Measurements from ENCODE around the gene CPXM2.

CPXM2 gene

DNA sequence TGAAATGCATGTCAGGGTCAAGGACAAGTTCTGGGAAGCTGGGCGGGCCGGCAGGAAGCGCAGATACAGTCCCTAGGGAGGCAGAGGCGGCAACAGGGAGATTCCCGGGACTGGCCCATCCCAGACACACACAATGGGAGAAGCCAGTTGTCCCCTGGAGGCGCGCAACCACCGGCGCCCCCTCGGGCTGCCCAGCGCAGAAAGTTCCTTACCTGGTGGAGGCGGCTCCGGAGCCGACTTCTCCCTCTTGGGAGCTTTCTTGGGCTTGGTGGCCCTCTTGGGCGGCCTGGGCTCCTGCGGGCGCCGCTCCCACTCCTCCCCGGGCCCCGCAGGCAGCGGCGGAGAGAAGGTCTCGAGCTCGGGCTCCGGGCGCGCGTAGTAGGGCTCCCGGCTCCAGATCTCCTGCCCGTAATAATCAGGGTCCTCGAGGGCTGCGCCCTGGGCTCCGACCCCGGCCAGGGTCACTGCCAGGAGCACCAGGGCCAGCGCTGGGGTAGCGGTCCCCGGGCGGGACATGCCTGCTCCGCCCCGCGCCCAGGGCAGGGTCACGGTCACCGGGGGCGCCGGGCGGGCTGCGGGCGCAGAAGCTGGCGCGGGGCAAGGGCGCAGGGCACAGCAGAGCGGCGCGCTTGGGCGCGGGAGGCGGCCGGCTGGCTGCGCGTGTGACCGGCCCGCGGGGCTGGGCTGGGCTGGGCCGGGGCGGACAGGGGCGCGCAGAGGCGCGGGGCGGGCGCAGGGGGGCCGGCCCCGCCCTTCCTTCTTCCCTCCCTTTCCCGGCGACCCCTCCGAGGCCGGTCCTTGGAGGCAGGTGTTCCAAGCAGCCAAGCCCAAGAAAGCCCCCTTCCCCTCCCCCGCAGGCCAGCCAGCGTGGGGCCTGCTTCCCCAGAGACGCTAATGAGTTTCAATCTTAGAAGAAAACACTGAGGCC is at the start of gene CPXM2:
Gene CPXM2 (minus strand): TSS at position 664 of the 928 bp plus-strand sequence. CDS start 148 bp downstream, at position 516.
- no peak for DNase-seq

DNA sequence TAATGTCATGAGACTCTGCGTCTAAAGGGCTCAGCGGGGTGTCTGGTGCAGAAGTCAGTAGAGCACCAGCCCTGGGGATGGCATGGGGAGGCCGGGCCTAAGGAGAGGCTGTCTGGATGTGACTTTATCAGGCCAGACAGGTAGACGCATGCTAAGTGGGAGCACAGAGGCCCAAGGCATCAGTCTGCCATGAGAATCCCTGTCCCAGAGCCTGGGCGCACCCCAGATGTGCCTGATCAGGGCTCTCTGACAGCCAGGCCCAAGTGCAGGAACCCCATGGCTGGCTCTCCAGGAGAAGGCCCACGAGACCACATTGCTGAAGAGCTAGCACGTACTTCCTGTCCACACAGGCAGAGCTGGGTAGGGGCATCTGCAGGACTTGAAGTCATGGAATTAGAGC is 48.0 kb upstream of the CPXM2 start:
- no peak for DNase-seq

DNA sequence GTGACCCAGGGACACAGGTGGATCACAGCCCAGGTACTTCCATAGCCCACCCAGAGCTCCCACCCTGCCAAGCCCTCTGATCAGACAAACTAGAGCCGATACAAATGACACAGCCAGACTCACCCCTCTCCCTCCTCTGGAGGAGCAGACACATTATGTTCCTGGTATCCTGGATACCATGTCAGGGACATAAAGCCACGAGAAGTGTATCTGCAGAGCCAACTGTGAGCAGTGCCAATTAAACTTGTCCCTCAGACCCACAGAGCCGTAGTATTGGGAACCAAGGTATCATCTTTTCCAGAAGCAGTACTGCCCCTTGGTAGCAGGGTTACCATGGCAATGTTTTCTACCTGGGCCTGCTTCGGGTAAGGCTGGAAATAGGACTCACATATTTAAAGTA is 47.3 kb upstream of the CPXM2 start:
- no peak for DNase-seq

DNA sequence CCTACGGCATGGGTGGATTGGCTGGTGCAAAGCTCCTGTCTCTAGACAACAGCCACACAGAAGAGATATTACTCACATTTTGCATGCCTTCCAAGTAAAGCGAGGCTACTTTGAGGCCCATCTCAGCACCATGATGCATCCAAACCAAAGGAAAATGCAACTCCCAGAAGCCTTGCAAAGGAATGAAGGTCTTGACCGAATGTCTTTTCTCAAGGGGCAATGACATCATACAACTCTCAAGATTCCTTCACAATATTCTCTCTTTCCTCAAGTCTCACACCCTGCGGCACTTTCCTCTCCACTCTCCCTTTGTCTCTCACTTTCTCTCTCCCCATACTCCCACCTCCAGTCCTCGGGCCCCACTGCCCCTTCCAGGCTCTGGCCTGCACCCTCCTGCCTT is 44.8 kb upstream of the CPXM2 start:
- no peak for DNase-seq

GRCh38 chr10:123935680-123936079 is 44.1 kb upstream of the CPXM2 start:
- DNase-seq = no peak

GRCh38 chr10:123934846-123935245 is 43.2 kb upstream of the CPXM2 start:
- DNase-seq = no peak

DNA sequence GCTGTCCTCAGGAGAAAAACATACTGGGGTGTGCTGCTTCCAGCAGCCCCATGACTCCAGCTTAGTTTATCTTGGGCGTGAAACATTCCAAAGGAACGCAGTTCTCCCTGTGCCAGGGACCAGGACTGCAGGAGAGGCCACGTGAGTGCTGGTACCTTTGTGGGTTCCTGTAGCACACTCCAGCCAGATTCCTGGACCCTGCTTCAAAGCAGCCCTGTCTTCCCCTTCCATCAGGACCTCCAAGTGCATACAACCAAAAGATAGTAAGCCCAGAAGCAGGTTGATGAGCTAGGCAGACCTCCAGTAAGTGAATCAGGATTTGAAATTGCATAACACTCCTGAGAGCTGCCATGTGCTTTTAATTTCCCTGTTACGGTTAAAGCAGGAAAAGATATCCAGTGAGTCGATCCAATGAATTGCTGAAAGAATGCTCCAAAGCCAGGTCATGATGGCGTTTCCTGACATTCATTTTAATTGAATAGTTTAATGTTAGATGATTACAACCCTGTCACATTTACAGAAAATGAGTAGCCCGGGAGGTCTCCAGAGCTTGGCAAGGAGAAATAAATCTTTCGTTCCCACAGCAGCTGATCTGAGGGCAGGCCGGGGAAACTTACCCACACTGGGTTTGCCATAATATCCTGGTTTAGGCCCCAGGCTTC is 38.9 kb upstream of the CPXM2 start:
- DNase-seq = no peak

- DNase-seq = no peak
Observed at GRCh38 chr10:123929791-123930190, 38.2 kb upstream of the CPXM2 start.

DNA sequence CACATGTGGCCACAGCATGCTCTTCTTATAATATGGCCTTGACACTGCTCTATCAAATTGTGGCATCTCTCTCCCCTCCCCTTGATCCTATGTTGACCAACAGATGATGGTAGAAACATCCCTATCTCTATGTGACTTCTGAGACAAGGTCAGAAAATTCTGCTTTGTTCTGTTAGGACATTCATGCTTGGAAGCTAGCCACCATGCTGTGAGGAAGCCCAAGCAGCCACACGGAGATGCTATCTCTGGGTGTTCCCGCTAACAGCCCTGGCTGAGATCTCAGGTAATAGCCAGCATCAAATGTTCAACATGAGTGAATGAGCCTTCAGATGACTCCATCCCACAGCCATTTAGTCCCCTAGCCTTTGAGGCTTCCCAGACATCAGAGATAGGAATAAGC is 36.8 kb upstream of the CPXM2 start:
- DNase-seq = no peak

- no peak for DNase-seq
Observed at GRCh38 chr10:123926401-123927264, 35.0 kb upstream of the CPXM2 start.

DNA sequence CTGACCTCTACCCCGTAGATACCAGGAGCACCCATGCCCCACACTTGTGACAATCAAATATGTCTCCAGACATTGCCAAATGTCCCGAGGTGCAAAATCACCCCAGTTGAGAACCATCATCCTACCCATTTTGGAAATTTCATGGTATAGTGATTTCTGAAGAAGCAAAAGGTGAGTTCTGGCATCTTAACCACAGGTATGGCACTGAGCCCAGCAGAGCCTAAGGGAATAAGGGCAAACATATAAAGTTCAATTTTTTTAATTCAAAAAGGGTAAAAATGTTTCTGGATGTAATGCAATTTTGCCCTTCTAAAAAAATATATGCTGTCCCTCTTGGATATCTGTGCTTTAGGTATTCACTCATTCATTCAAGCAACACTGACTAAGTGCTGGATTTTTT is 30.5 kb upstream of the CPXM2 start:
- no peak for DNase-seq

- no peak for DNase-seq
Observed at GRCh38 chr10:123916775-123917174, 25.2 kb upstream of the CPXM2 start.

GRCh38 chr10:123913688-123914268 is 22.2 kb upstream of the CPXM2 start:
- DNase-seq = no peak

- no peak for DNase-seq
Observed at GRCh38 chr10:123912871-123913270, 21.3 kb upstream of the CPXM2 start.

DNA sequence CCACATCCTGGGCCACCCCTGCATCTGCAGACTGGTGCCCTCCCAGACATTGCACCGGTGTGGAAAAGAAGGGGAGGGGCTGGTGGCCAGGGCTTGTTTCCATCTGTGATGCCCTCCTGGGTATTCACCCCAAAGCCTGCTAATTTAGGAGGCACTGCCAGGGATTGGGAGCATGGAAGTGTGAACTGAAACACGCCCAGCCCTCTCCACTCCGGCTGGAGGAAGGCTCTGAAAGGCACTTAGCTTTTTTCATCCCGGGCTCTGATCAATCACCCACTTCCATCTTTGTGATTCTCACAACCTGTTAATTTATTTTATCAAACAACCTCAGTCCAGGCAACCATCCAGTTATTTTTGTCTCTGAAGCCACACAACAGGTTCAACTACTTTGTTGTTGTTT is 20.9 kb upstream of the CPXM2 start:
- no peak for DNase-seq

GRCh38 chr10:123911866-123912265 is 20.3 kb upstream of the CPXM2 start:
- DNase-seq = no peak

DNA sequence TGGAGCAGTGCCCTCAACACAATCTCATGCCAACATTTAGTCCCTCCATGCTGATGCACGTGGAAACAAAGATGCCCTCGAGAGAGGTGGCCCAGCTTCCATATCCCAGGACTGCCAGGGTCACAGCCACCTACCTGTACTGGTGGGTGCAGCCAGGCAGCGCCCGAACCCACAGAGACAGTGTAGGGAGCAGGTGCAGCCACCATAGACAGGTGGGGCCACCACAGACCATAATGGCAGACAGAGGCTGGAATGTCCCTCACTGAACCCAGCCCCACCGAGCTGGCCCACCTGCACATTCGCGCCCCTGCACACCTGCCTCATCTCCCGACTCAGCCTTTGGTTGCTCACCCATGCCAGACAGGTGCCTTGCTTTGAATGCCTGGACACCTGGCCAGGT is 18.3 kb upstream of the CPXM2 start:
- no peak for DNase-seq

DNA sequence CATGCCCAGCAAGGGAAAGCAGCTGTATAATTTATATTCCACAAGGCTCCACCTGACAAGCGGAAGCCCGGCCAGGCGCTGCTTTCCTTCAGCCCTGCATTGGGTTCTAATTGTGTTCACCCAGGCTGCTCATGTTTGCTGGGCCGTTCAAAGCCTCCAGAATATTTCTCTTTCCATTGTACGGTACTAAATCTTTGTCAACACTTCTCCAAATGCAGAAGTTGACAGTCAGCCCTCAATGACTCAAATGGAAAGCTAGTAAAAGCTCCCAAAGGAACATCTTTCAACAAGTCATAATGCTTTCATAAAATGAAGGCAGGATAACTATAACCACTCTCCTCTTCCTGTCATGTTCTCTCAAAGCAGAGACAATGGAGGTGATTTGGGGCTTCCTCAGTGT is 17.8 kb upstream of the CPXM2 start:
- DNase-seq = no peak

DNA sequence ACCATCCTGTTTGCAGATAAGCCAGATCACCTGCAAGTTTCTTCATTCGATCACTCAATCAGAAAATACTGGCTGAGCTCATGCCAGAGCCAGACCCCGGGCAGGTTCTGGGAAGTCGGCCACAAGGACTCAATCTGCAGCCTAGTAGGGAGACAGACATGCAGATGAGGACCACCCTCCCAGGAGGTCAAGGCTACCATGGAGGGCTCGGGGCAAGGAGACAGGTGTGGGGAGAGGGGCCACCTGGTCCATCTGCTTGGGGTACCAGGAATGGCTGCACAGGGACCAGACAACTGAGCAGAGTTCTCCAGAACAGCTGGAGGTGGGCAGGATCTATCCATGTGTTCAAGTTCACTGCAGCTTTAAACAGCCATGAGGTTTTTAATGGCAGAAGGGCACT is 16.8 kb upstream of the CPXM2 start:
- DNase-seq = no peak

- no peak for DNase-seq
Observed at GRCh38 chr10:123906884-123907652, 15.5 kb upstream of the CPXM2 start.

DNA sequence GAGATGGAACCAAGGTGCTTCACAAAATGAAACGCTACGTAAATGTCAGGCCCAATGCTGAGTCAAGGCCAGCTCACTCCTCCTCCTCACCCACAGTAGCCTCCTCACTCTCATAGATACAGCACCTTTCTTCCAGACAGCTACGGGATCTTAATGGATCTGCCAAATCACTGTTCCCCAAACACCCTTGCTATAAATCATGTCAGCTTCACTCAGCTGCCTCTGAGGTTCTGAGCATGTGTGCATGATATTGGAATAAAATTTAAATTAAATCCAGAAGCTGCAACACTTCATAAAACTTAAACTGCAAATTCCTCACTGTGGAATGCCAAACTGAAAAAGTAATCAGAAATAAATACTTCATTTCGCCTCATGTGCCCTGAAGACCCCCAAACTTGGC is 14.7 kb upstream of the CPXM2 start:
- DNase-seq = no peak

GRCh38 chr10:123904834-123905409 is 13.3 kb upstream of the CPXM2 start:
- DNase-seq = no peak
